Bronchial epithelial cell (primary cell): Measurements from ENCODE around the gene RETSAT. TPM values are rescaled to one million over a fixed set of nuclear protein-coding genes. Genes with fewer than 3 reads are reported as not detected.

Experiments
- DNase-seq: peaks from one replicate; pipeline ENCODE4 v3.0.0-alpha.2; 2010; ENCODE audit warnings: low read depth
- FAIRE-seq: peaks from 2 replicates; lab custom pipeline; 2011; peaks lifted over from hg19 to GRCh38; lab: Jason Lieb, UNC
- H3K27me3 ChIP-seq: 2 replicates; pipeline ENCODE4 v1.5.1; 2011; ENCODE audit warnings: low read length; ENCODE audit not compliant: control insufficient read depth, insufficient read depth
- H3K36me3 ChIP-seq: 2 replicates; pipeline ENCODE4 v1.5.1; 2011; ENCODE audit warnings: low read length; ENCODE audit not compliant: control insufficient read depth, insufficient read depth
- H3K4me3 ChIP-seq: 2 replicates; pipeline ENCODE4 v1.5.1; 2011; ENCODE audit warnings: mild to moderate bottlenecking, low read depth, low read length, control low read depth
- total RNA-seq: library from RNA; depleted of rRNA; stranded (reverse); fragments of >200 nt; gene quantifications from 2 replicates; pipeline ENCODE4 v1.2.1, GENCODE V29; 2014
- TF ChIP-seq, protein P1 (sequence below): IDR thresholded peaks from 2 replicates; pipeline ENCODE4 v1.5.1; 2011; ENCODE audit warnings: mild to moderate bottlenecking, moderate library complexity, low read length, control low read depth, inconsistent platforms; ENCODE audit not compliant: insufficient read depth, severe bottlenecking

RETSAT gene
- total RNA-seq, 1 donor from 2014 or later, result 79.2 TPM

DNA sequence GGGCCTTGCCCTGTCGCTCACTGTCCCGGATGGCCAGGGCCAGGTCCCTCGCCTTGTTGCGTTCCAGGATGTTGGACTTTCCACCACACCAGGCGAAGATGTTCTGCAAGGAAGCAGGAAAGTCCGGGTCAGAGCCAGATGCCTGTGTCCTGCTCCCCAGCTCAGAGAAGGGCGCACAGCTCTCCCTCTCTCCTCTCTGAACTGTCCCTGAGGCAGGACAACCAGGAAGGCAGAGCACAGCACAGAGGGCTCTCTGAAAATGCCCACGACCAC lies 44.8 kb upstream of the RETSAT start:
- no peak overlapping the region for H3K4me3 ChIP-seq
- peaks cover 52% of the 10 kb centered on the region for H3K36me3 ChIP-seq
- H3K27me3 ChIP-seq, result no peaks in the 10 kb centered on the region
- TF ChIP-seq, protein P1, sequence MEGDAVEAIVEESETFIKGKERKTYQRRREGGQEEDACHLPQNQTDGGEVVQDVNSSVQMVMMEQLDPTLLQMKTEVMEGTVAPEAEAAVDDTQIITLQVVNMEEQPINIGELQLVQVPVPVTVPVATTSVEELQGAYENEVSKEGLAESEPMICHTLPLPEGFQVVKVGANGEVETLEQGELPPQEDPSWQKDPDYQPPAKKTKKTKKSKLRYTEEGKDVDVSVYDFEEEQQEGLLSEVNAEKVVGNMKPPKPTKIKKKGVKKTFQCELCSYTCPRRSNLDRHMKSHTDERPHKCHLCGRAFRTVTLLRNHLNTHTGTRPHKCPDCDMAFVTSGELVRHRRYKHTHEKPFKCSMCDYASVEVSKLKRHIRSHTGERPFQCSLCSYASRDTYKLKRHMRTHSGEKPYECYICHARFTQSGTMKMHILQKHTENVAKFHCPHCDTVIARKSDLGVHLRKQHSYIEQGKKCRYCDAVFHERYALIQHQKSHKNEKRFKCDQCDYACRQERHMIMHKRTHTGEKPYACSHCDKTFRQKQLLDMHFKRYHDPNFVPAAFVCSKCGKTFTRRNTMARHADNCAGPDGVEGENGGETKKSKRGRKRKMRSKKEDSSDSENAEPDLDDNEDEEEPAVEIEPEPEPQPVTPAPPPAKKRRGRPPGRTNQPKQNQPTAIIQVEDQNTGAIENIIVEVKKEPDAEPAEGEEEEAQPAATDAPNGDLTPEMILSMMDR, result no peak
- FAIRE-seq (no peak), DNase-seq (no peak)

- no peak for DNase-seq
- peaks cover 52% of the 10 kb centered on the region for H3K36me3 ChIP-seq
- no peak for FAIRE-seq
- no peaks in the 10 kb centered on the region for H3K27me3 ChIP-seq
- H3K4me3 ChIP-seq, result no peak overlapping the region
- TF ChIP-seq, protein P1, result no peak
Measured at GRCh38 chr2:85398426-85399182, 44.3 kb upstream of the RETSAT start.

- H3K36me3 ChIP-seq, result peaks cover 52% of the 10 kb centered on the region
- TF ChIP-seq, protein P1, result no peak
- FAIRE-seq, result no peak
- DNase-seq, result no peak
- no peak overlapping the region for H3K4me3 ChIP-seq
- H3K27me3 ChIP-seq, result no peaks in the 10 kb centered on the region
Measured at GRCh38 chr2:85397925-85398331, 43.6 kb upstream of the RETSAT start.

DNA sequence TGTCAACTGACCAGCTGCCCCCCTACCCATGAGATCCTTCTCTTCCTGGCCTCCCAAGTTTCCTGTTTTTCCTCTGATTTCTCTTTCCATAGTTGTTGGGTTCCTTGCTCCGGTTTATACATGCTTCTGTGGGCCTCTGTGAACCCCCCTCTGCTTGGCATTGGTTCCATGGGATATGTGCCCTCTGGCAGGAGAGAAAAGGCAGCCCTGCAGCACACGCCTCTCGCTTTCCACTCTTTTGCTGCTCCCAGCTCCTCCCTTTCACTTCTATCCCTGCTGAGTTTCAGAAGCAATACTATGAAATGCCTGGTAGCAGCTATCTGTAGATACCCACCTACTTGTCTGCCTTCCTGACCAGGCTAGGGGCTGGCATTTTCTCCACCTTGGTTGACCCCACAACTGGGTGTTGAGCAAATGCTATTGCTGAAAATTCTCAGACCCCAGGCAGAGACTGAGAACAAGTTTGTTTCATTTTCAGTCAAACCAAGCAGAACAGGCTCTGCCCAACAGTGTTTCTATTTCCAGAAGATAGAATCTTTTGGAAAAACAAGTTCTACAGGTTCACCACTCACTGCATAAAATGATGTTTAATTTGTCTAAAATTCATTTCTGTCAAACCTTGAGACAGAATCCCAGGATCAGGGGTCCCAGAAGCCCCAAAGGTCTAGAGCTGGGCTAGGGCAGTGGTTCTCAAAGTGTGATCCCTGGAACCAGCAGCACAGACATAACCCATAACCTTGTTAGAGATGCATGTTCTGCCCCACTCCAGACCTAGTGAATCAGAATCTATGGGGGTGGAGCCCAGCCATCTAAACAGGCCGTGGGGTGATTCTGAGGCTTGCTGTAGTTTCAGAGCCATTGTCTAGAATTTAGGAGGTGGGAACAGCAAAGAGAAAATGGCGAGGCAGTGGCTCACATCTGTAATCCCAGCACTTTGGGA lies 42.5 kb upstream of the RETSAT start:
- H3K27me3 ChIP-seq, result no peaks in the 10 kb centered on the region
- no peak for DNase-seq
- TF ChIP-seq, protein P1, result no peak
- H3K36me3 ChIP-seq, result peaks cover 51% of the 10 kb centered on the region
- H3K4me3 ChIP-seq, result no peak overlapping the region
- peak; percentile 18 for FAIRE-seq

DNA sequence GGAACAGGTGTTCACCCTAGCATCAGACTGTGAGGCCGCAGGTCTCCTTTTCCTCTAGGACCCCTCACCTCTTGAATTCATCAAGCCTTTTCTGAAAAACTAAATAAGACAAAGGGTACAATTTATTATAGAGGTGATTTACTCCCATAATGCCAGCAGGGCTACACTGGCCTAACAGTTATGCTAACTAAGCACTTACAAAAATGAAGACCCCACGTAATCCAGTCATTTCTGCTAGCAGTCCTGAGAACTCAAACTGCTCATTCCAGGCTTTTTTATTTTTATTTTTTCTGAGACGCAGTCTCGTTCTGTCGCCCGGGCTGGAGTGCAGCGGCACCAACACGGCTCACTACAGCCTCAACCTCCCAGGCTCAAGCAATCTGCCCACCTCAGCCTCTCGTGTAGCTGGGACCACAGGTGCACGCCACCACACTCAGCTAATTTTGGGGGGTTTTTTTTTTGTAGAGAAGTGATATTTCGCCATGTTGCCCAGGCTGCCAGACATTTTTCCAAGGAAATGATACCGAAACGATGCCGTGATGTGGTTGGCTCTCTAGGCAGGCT lies 41.7 kb upstream of the RETSAT start:
- Histone ChIP-seq H3K4me3 (no peak overlapping the region), H3K36me3 (peaks cover 45% of the 10 kb centered on the region)

More for the DNA sequence above, 41.7 kb upstream of the RETSAT start:
- TF ChIP-seq, protein P1, result no peak
- DNase-seq (no peak), FAIRE-seq (no peak)
- H3K27me3 ChIP-seq, result no peaks in the 10 kb centered on the region
